ENCODE results near the gene FAT1. TPM values are rescaled to one million over a fixed set of nuclear protein-coding genes. Genes with fewer than 3 reads are reported as not detected.

The FAT1 gene
- total RNA-seq, 1 experiment from 2014 or later: 197 TPM

DNA sequence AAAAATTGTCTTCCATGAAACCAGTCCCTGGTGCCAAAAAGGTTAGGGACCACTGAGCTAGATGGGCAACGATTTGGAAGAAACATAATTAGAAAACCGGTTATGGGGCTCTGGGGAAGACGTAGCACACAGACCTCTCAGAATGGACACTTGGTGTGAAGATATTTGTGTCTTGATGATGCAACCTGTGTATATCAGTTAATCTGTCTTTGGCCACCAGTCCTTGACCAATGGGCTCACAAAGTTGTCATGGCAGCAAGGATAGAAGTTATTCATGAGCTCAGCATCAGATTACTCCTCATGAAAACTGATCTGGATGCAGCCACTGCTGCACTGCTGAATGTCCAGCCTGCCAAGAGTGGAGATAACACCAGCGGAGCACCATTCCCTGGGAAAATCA is 181.9 kb downstream of the FAT1 start:
- CTCF ChIA-PET: no interaction called here
- no peak overlapping the region for H3K27ac Mint-ChIP-seq (ENCODE audit: unreplicated experiment)
- intact Hi-C loops (cut with micrococcal nuclease; ENCODE audit: unreplicated experiment): no loop called here
- H3K4me1 Mint-ChIP-seq (ENCODE audit: low read depth, unreplicated experiment): no peaks in the 10 kb centered on the region
- DNase-seq: no peak
- TF ChIP-seq, protein P1, sequence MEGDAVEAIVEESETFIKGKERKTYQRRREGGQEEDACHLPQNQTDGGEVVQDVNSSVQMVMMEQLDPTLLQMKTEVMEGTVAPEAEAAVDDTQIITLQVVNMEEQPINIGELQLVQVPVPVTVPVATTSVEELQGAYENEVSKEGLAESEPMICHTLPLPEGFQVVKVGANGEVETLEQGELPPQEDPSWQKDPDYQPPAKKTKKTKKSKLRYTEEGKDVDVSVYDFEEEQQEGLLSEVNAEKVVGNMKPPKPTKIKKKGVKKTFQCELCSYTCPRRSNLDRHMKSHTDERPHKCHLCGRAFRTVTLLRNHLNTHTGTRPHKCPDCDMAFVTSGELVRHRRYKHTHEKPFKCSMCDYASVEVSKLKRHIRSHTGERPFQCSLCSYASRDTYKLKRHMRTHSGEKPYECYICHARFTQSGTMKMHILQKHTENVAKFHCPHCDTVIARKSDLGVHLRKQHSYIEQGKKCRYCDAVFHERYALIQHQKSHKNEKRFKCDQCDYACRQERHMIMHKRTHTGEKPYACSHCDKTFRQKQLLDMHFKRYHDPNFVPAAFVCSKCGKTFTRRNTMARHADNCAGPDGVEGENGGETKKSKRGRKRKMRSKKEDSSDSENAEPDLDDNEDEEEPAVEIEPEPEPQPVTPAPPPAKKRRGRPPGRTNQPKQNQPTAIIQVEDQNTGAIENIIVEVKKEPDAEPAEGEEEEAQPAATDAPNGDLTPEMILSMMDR (IDR thresholded peaks at IDR 0.05; ENCODE audit: unreplicated experiment): no peak
- BruUV-seq (replicated peaks): no TSS peak
- peaks cover 5% of the 10 kb centered on the region for H3K9me3 Mint-ChIP-seq (ENCODE audit: low read depth, unreplicated experiment)
- H3K36me3 Mint-ChIP-seq (ENCODE audit: insufficient read depth, unreplicated experiment): no peaks in the 10 kb centered on the region
- H3K27me3 Mint-ChIP-seq (ENCODE audit: unreplicated experiment): peaks cover 5% of the 10 kb centered on the region
- no peak overlapping the region for H3K4me3 Mint-ChIP-seq (ENCODE audit: low read depth, unreplicated experiment)

DNA sequence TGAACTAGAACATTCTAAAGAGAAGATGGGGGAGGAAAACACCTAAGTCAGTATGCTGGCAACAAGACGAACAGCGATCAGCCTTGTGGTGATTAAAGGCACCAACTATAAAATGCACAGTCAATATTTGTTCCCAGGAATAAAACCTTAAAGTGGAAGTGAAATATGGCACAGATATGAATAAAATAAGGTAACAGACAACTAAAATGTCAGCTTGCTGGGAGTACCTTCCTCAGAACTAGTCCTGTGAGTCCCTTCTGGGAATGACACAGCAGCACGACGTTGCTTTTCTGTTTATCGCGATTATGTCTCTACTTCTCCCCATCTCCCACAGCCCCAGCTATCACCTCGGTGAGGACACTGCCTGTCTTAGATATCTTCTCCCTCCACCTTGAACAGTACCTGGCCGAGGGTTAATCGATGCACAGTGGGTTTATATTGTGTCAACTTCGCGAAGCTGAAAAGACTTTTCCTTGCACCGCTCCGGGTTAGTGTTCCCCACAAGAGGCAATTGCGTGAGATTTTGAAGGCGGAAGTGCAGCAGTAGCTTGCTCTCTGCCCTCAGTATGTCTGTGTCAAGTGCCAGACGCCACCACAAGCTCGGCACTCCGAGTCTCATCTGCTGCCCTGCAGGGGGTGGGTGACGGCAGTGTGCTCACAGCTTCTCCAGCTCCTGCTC is 185.7 kb downstream of the FAT1 start:
- Mint-ChIP-seq H3K4me1 (ENCODE audit: low read depth, unreplicated experiment) (no peaks in the 10 kb centered on the region), H3K27me3 (ENCODE audit: unreplicated experiment) (no peaks in the 10 kb centered on the region), H3K4me3 (ENCODE audit: low read depth, unreplicated experiment) (no peak overlapping the region), H3K9me3 (ENCODE audit: low read depth, unreplicated experiment) (no peaks in the 10 kb centered on the region), H3K36me3 (ENCODE audit: insufficient read depth, unreplicated experiment) (no peaks in the 10 kb centered on the region), H3K27ac (ENCODE audit: unreplicated experiment) (no peak overlapping the region)
- TF ChIP-seq, protein P1 (IDR thresholded peaks at IDR 0.05; ENCODE audit: unreplicated experiment): no peak
- intact Hi-C loops (cut with micrococcal nuclease; ENCODE audit: unreplicated experiment): no loop called here
- CTCF ChIA-PET: interaction anchor here (0.6 kb wide), 2 partner anchors 9 to 487 kb away, joined by 3 read pairs; no protein-coding TSS in a partner anchor
- no TSS peak for BruUV-seq (replicated peaks)
- DNase-seq: no peak

Other genes starting within 250 kb of the FAT1 start
- 1.6 and 2.9 TPM in 2 replicates for gene MTNR1A, start 168.3 kb downstream of the FAT1 start, total RNA-seq (2022)